Measurements from ENCODE around the gene TP53AIP1. TPM values are rescaled to one million over a fixed set of nuclear protein-coding genes. Genes with fewer than 3 reads are reported as not detected.

The TP53AIP1 gene
- total and polyA plus RNA-seq, 2 of the 8 experiments (the other 6 are each of a cell fraction or from before 2014, with no cell fraction given) = 0.03 TPM; not detected in 1

DNA sequence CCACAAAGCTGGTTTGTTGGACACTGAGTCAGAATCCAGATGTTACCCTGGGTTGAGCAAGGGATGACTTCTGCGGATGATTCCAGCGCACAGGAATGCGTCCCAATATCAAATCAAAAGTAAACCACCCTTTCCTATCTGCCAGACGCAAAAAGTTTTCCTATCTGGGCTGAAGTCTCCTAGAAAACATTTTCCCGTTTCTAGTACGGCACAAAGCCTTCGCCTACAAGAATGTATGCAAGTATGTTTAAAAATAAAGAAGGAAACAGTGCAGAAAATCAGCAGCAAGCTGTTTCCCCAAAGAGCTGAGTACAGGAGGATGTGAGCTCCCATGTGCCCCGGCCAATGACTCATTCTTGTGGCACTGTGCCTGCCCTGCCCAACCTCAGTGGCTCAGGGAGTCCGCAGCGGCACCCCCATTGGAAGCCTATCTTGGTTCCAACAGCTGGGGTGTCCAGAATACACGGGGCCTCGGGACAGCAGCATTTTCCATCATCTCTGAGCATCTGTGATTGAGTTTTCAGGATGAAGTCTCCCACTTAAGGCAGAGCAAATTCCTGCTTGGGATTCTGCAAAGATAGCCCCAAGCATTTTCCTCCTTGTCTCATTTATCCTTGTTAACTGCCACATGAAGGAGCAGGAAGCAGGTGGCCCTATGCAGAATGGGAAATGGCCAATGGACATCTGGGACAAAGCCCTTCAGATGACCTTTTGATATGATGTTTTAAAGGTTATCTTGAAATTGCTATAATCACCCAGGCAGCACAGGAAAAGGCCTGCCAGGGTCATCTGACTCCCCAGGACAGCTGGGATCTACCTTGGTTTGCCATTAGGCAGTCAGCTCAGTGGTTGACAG is 34.1 kb downstream of the TP53AIP1 start:
- Histone ChIP-seq H3K9me3 (ENCODE audit: insufficient read depth in 2 of 2, low read depth in 1 of 2, low read length in 1 of 2) (peaks cover 0 to 4% of the 10 kb centered on the region in 2 experiments; a peak in 2 of 4 replicates), H4K91ac (replicated peaks; ENCODE audit: insufficient read length, low read length) (no peak overlapping the region), H3K56ac (replicated peaks; ENCODE audit: insufficient read length, low read depth, low read length) (no peak overlapping the region), H3K27ac (ENCODE audit: low read depth, low read length) (no peak overlapping the region), H3K23me2 (ENCODE audit: low read depth, low read length) (peaks cover 4% of the 10 kb centered on the region; the same call in 1 of the 2 replicates), H2BK12ac (ENCODE audit: low read depth, low read length) (no peak overlapping the region), H3K27me3 (replicated peaks in 1 of 4; ENCODE audit: control insufficient read depth in 3 of 4, extremely low read depth in 1 of 4, insufficient read depth in 3 of 4, low read length in 3 of 4) (peaks cover 17 to 37% (median 30%) of the 10 kb centered on the region in 4 experiments), H2AFZ (ENCODE audit: low read length) (no peak overlapping the region), H3K4ac (replicated peaks; ENCODE audit: insufficient read length, low read depth, low read length) (no peak overlapping the region), H3K18ac (ENCODE audit: extremely low read depth, low read length) (no peak overlapping the region), H3K4me1 (replicated peaks in 1 of 4; ENCODE audit: control insufficient read depth in 3 of 4, insufficient read depth in 4 of 4, low read length in 3 of 4) (peaks cover 8 to 9% (median 9%) of the 10 kb centered on the region in 4 experiments), H3K79me1 (ENCODE audit: low read depth, low read length) (no peaks in the 10 kb centered on the region), H3K9ac (replicated peaks in 1 of 4; ENCODE audit: extremely low read depth in 1 of 4, low read depth in 3 of 4, low read length in 3 of 4) (no peak overlapping the region), H2BK15ac (ENCODE audit: low read length) (no peak overlapping the region), H3K23ac (ENCODE audit: insufficient read length) (no peak overlapping the region), H4K8ac (ENCODE audit: extremely low read depth, insufficient read depth, low read length) (no peak overlapping the region), H2BK120ac (replicated peaks; ENCODE audit: low read depth, low read length) (no peak overlapping the region), H3K4me3 (ENCODE audit: extremely low read depth in 1 of 4, insufficient read depth in 2 of 4, low read depth in 3 of 4, low read length in 4 of 4) (no peak overlapping the region), H3K79me2 (ENCODE audit: control insufficient read depth in 1 of 2, insufficient read depth in 2 of 2, low read length in 2 of 2) (no peaks in the 10 kb centered on the region), H3K4me2 (ENCODE audit: insufficient read depth in 1 of 2, low read depth in 2 of 2, low read length in 2 of 2) (no peak overlapping the region), H2BK5ac (ENCODE audit: low read depth, low read length) (no peak overlapping the region), H3K14ac (ENCODE audit: insufficient read length) (no peak overlapping the region), H2BK20ac (ENCODE audit: low read length) (no peak overlapping the region), H3K36me3 (ENCODE audit: control insufficient read depth in 2 of 4, insufficient read depth in 4 of 4, low read length in 3 of 4) (no peaks in the 10 kb centered on the region), H4K5ac (ENCODE audit: insufficient read length, low read depth, low read length) (no peak overlapping the region), H2AK5ac (ENCODE audit: low read depth, low read length) (no peak overlapping the region), H4K20me1 (replicated peaks in 1 of 2; ENCODE audit: control insufficient read depth in 1 of 2, insufficient read depth in 2 of 2, low read length in 2 of 2) (peaks cover 0 to 2% of the 10 kb centered on the region in 2 experiments)
- POLR2A ChIA-PET (ENCODE audit: partially characterized antibody) = no interaction called here
- CTCF ChIA-PET (ENCODE audit: partially characterized antibody) = interaction anchor here (0.8 to 14.9 kb wide), 8 partner anchors 10 to 124 kb away, joined by 3 to 332 read pairs (median 26); partner anchors contain the start of genes KCNJ5 and TP53AIP1
- DNase-seq (ENCODE audit: low read depth in 1 of 2, low spot score in 2 of 2) = no peak
- no peak for FAIRE-seq
- WGBS, 2 experiments (ENCODE audit: extremely low coverage in 1 of 2, insufficient coverage in 1 of 2, insufficient read length in 1 of 2, insufficient replicate concordance in 2 of 2, low coverage in 1 of 2, low lambda C conversion rate in 2 of 2, missing lambda C conversion rate in 1 of 2) = 88% methylated on average over 12 of the region's 12 CpGs; no CpG with 5 or more reads in 1 of the 2 experiments
- TF ChIP-seq, protein P1, sequence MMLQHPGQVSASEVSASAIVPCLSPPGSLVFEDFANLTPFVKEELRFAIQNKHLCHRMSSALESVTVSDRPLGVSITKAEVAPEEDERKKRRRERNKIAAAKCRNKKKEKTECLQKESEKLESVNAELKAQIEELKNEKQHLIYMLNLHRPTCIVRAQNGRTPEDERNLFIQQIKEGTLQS (IDR thresholded peaks at IDR 0.05; ENCODE audit: insufficient read depth, low read depth, low read length) = no peak
- no peak for TF ChIP-seq TAF7 (optimal IDR thresholded peaks at IDR 0.05; ENCODE audit: borderline replicate concordance, low read depth, low read length)
- TF ChIP-seq POLR2A (IDR thresholded peaks at IDR 0.05; ENCODE audit: control extremely low read depth in 1 of 2, low read depth in 2 of 2, low read length in 2 of 2) = no peak
- TF ChIP-seq, protein P2, sequence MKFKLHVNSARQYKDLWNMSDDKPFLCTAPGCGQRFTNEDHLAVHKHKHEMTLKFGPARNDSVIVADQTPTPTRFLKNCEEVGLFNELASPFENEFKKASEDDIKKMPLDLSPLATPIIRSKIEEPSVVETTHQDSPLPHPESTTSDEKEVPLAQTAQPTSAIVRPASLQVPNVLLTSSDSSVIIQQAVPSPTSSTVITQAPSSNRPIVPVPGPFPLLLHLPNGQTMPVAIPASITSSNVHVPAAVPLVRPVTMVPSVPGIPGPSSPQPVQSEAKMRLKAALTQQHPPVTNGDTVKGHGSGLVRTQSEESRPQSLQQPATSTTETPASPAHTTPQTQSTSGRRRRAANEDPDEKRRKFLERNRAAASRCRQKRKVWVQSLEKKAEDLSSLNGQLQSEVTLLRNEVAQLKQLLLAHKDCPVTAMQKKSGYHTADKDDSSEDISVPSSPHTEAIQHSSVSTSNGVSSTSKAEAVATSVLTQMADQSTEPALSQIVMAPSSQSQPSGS (IDR thresholded peaks at IDR 0.05; ENCODE audit: low read length) = no peak
- TF ChIP-seq, protein P3, sequence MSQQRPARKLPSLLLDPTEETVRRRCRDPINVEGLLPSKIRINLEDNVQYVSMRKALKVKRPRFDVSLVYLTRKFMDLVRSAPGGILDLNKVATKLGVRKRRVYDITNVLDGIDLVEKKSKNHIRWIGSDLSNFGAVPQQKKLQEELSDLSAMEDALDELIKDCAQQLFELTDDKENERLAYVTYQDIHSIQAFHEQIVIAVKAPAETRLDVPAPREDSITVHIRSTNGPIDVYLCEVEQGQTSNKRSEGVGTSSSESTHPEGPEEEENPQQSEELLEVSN (IDR thresholded peaks at IDR 0.05) = no peak
- TF ChIP-seq JUN (IDR thresholded peaks at IDR 0.05; ENCODE audit: low read depth, low read length) = no peak
- no peak for TF ChIP-seq RNF2 (IDR thresholded peaks at IDR 0.05; ENCODE audit: borderline replicate concordance, low read depth, low read length, missing control alignments, poor library complexity, severe bottlenecking)
- no peak for TF ChIP-seq SIRT6 (IDR thresholded peaks at IDR 0.05; ENCODE audit: low read length)

Measured in H1 (cell line).